Muscle layer of colon (tissue), 2 donors: ENCODE results near the gene HNRNPUL2.
"Not testable (repeated sequence)": the region's sequence is repeated elsewhere in the genome, so short reads cannot be mapped to it uniquely, and the experiment has no call there.

ENCODE experiments used
- H3K27ac ChIP-seq: one replicate; pipeline ENCODE4 v1.7.0; 2013; ENCODE audit warnings: low read depth, mild to moderate bottlenecking, low read length, moderate library complexity
- H3K27me3 ChIP-seq, 2 donors: one replicate each; pipeline ENCODE4 v1.7.0; 2013; ENCODE audit warnings: low read length in 2 of 2, mild to moderate bottlenecking in 2 of 2; ENCODE audit not compliant: insufficient read depth in 2 of 2, control insufficient read depth in 1 of 2
- H3K36me3 ChIP-seq: one replicate; pipeline ENCODE4 v1.7.0; 2013; ENCODE audit warnings: mild to moderate bottlenecking, low read length; ENCODE audit not compliant: insufficient read depth
- H3K4me1 ChIP-seq: one replicate; pipeline ENCODE4 v1.7.0; 2013; ENCODE audit warnings: mild to moderate bottlenecking, low read length; ENCODE audit not compliant: insufficient read depth
- H3K4me3 ChIP-seq, 2 donors: one replicate each; pipeline ENCODE4 v1.7.0; 2013; ENCODE audit warnings: low read length in 2 of 2, low read depth in 1 of 2, mild to moderate bottlenecking in 1 of 2, moderate library complexity in 1 of 2
- H3K9ac ChIP-seq: one replicate; pipeline ENCODE4 v1.7.0; 2013; ENCODE audit warnings: low read length
- H3K9me3 ChIP-seq: one replicate; pipeline ENCODE4 v1.7.0; 2013; ENCODE audit warnings: mild to moderate bottlenecking, low read length
- donor health status: abdominal sarcoma.
- donor health status: Adenocarcinoma of cecum.

The HNRNPUL2 gene

GRCh38 chr11:62709247-62710000, 17.8 kb downstream of the HNRNPUL2 start:
- H3K9ac ChIP-seq: peak overlapping the region; percentile 79
- no peaks in the 10 kb centered on the region for H3K9me3 ChIP-seq
- H3K4me1 ChIP-seq: peaks cover 37% of the 10 kb centered on the region
- peak overlapping the region; percentile 90 for H3K27ac ChIP-seq
- H3K36me3 ChIP-seq: peaks cover 26% of the 10 kb centered on the region
- H3K27me3 ChIP-seq: no peaks in the 10 kb centered on the region
- peak overlapping the region; percentile 51 to 90 for H3K4me3 ChIP-seq

GRCh38 chr11:62708793-62709192, 18.5 kb downstream of the HNRNPUL2 start:
- H3K9me3 ChIP-seq: no peaks in the 10 kb centered on the region
- no peaks in the 10 kb centered on the region for H3K27me3 ChIP-seq
- peak overlapping the region; percentile 90 for H3K27ac ChIP-seq
- H3K9ac ChIP-seq: peak overlapping the region; percentile 79
- H3K36me3 ChIP-seq: peaks cover 21% of the 10 kb centered on the region
- H3K4me1 ChIP-seq: peaks cover 37% of the 10 kb centered on the region
- H3K4me3 ChIP-seq: peak overlapping the region; percentile 51 to 90

- Histone ChIP-seq H3K4me3 (peak overlapping the region; percentile 51 to 90), H3K9me3 (no peaks in the 10 kb centered on the region), H3K27ac (peak overlapping the region; percentile 90), H3K36me3 (peaks cover 17% of the 10 kb centered on the region), H3K27me3 (no peaks in the 10 kb centered on the region), H3K9ac (no peak overlapping the region), H3K4me1 (peaks cover 37% of the 10 kb centered on the region)
Observed at GRCh38 chr11:62708392-62708791, 18.9 kb downstream of the HNRNPUL2 start.

- peaks cover 9% of the 10 kb centered on the region for H3K36me3 ChIP-seq
- no peaks in the 10 kb centered on the region for H3K27me3 ChIP-seq
- H3K9me3 ChIP-seq: no peaks in the 10 kb centered on the region
- H3K4me1 ChIP-seq: peaks cover 37% of the 10 kb centered on the region
- H3K27ac ChIP-seq: peak within 1 kb of the TSS; percentile 90
- H3K9ac ChIP-seq: peak within 1 kb of the TSS; percentile 14
- peak within 1 kb of the TSS; percentile 51 to 90 for H3K4me3 ChIP-seq
Observed at GRCh38 chr11:62707277-62707861, 19.9 kb downstream of the HNRNPUL2 start, which contains the start of the genes BSCL2 and GNG3. Gene BSCL2, minus strand, starts transcription at chr11:62707424. Its CDS starts 229 bp downstream, at chr11:62707195. Gene GNG3, plus strand, starts transcription at chr11:62707676. Its CDS starts 620 bp downstream, at chr11:62708296.

- H3K4me1 ChIP-seq: peaks cover 37% of the 10 kb centered on the region
- H3K27ac ChIP-seq: peak overlapping the region; percentile 86
- no peaks in the 10 kb centered on the region for H3K27me3 ChIP-seq
- H3K36me3 ChIP-seq: peaks cover 6% of the 10 kb centered on the region
- H3K4me3 ChIP-seq: peak overlapping the region; percentile 43 to 88
- H3K9ac ChIP-seq: peak overlapping the region; percentile 14
- H3K9me3 ChIP-seq: no peaks in the 10 kb centered on the region
Observed at GRCh38 chr11:62706850-62707247, 20.4 kb downstream of the HNRNPUL2 start.

GRCh38 chr11:62705880-62706849, 21.1 kb downstream of the HNRNPUL2 start:
- H3K36me3 ChIP-seq: peaks cover 1% of the 10 kb centered on the region
- no peaks in the 10 kb centered on the region for H3K27me3 ChIP-seq
- peak overlapping the region; percentile 92 for H3K9ac ChIP-seq
- peak overlapping the region; percentile 94 for H3K27ac ChIP-seq
- peaks cover 37% of the 10 kb centered on the region for H3K4me1 ChIP-seq
- H3K4me3 ChIP-seq: peak overlapping the region; percentile 43 to 88
- H3K9me3 ChIP-seq: no peaks in the 10 kb centered on the region

GRCh38 chr11:62705413-62705812, 21.8 kb downstream of the HNRNPUL2 start:
- peaks cover 36% of the 10 kb centered on the region for H3K4me1 ChIP-seq
- H3K36me3 ChIP-seq: no peaks in the 10 kb centered on the region
- no peaks in the 10 kb centered on the region for H3K27me3 ChIP-seq
- no peaks in the 10 kb centered on the region for H3K9me3 ChIP-seq
- H3K9ac ChIP-seq: peak overlapping the region; percentile 92
- peak overlapping the region; percentile 43 to 88 for H3K4me3 ChIP-seq
- peak overlapping the region; percentile 94 for H3K27ac ChIP-seq

GRCh38 chr11:62703921-62704320, 23.3 kb downstream of the HNRNPUL2 start:
- H3K27ac ChIP-seq, H3K9ac ChIP-seq, H3K27me3 ChIP-seq: not testable (repeated sequence)

GRCh38 chr11:62702246-62702645, 25.0 kb downstream of the HNRNPUL2 start:
- Histone ChIP-seq H3K36me3 (no peaks in the 10 kb centered on the region), H3K4me3 (no peak overlapping the region), H3K4me1 (peaks cover 18% of the 10 kb centered on the region), H3K9me3 (no peaks in the 10 kb centered on the region), H3K27ac (no peak overlapping the region), H3K27me3 (no peaks in the 10 kb centered on the region), H3K9ac (no peak overlapping the region)

More at GRCh38 chr11:62703921-62704320, 23.3 kb downstream of the HNRNPUL2 start:
- not testable (repeated sequence) for H3K36me3 ChIP-seq, H3K9me3 ChIP-seq, H3K4me3 ChIP-seq
- H3K4me1 ChIP-seq: peaks cover 27% of the 10 kb centered on the region

GRCh38 chr11:62694455-62695167, 32.6 kb downstream of the HNRNPUL2 start:
- H3K36me3 ChIP-seq: peaks cover 18% of the 10 kb centered on the region
- no peak overlapping the region for H3K27ac ChIP-seq
- H3K4me3 ChIP-seq: no peak overlapping the region
- H3K27me3 ChIP-seq: no peaks in the 10 kb centered on the region
- H3K4me1 ChIP-seq: peaks cover 15% of the 10 kb centered on the region
- no peaks in the 10 kb centered on the region for H3K9me3 ChIP-seq
- no peak overlapping the region for H3K9ac ChIP-seq
